ENCODE measurements around the gene KIAA1586. TPM values are rescaled to one million over a fixed set of nuclear protein-coding genes. Genes with fewer than 3 reads are reported as not detected.

The KIAA1586 gene
- total and polyA plus RNA-seq, 2 donors (not counting 3 experiments of a cell fraction or from before 2014, with no cell fraction given) = 1.7 to 14.0 TPM

DNA sequence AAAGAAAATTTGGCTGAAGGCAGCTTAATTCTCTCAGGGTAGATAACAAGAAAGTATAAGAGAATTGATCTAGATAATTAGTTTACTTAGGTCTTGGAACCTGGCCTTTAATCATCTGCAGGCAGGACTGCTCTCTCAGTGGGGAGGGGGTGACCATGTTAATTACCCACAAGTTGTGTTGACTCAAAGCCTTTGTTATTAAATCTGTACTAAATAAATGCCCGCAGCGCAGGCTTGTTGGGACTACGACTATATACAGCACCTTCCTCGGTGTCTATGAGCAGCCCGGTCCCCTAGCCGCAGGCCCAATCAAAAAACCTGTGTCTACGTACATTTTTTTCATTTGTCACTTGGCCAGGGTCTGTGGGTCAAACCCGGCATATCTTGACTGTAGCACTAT lies 27.9 kb downstream of the KIAA1586 start:
- H3K4me3 ChIP-seq (replicated peaks in 1 of 3; ENCODE audit: insufficient read depth in 1 of 3, low read depth in 1 of 3, low read length in 3 of 3) = no peak overlapping the region
- H3K4me1 ChIP-seq (ENCODE audit: control insufficient read depth, extremely low read depth, insufficient read depth, low read length) = no peaks in the 10 kb centered on the region
- H2AFZ ChIP-seq (ENCODE audit: low read depth, low read length) = no peak overlapping the region
- BruUV-seq (replicated peaks) = no TSS peak
- DNase-seq (ENCODE audit: low read depth, low spot score) (no peak), FAIRE-seq (no peak)
- intact Hi-C loops (cut with micrococcal nuclease) = no loop called here
- H3K4me2 ChIP-seq (ENCODE audit: insufficient read depth, low read length) = no peak overlapping the region
- H3K27ac ChIP-seq (ENCODE audit: insufficient read depth, low read depth, low read length) = no peak overlapping the region
- no peaks in the 10 kb centered on the region for H3K27me3 ChIP-seq (ENCODE audit: control insufficient read depth in 2 of 2, insufficient read depth in 2 of 2, low read length in 2 of 2)
- dilution Hi-C loops (cut with MboI; ENCODE audit: extremely low pct_ligation_motif_present, low sequenced_read_pairs) = no loop called here
- H4K20me1 ChIP-seq (replicated peaks; ENCODE audit: control insufficient read depth, extremely low read depth, insufficient read depth, low read length) = no peaks in the 10 kb centered on the region
- H3K9me3 ChIP-seq (replicated peaks; ENCODE audit: control insufficient read depth, insufficient read depth, low read length) = no peaks in the 10 kb centered on the region
- CTCF ChIA-PET = no interaction called here
- no peak for TF ChIP-seq POLR2A (IDR thresholded peaks at IDR 0.05; ENCODE audit: low read depth, low read length)
- no peak for TF ChIP-seq EZH2 (IDR thresholded peaks at IDR 0.05; ENCODE audit: borderline replicate concordance, low read depth, low read length, severe bottlenecking)
- no peak for TF ChIP-seq GATA2 (IDR thresholded peaks at IDR 0.05; ENCODE audit: insufficient read depth, insufficient read length, low read depth, low read length)
- TF ChIP-seq, protein P1, sequence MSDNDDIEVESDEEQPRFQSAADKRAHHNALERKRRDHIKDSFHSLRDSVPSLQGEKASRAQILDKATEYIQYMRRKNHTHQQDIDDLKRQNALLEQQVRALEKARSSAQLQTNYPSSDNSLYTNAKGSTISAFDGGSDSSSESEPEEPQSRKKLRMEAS (IDR thresholded peaks at IDR 0.05; ENCODE audit: insufficient read depth, insufficient read length) = no peak
- TF ChIP-seq, protein P2, sequence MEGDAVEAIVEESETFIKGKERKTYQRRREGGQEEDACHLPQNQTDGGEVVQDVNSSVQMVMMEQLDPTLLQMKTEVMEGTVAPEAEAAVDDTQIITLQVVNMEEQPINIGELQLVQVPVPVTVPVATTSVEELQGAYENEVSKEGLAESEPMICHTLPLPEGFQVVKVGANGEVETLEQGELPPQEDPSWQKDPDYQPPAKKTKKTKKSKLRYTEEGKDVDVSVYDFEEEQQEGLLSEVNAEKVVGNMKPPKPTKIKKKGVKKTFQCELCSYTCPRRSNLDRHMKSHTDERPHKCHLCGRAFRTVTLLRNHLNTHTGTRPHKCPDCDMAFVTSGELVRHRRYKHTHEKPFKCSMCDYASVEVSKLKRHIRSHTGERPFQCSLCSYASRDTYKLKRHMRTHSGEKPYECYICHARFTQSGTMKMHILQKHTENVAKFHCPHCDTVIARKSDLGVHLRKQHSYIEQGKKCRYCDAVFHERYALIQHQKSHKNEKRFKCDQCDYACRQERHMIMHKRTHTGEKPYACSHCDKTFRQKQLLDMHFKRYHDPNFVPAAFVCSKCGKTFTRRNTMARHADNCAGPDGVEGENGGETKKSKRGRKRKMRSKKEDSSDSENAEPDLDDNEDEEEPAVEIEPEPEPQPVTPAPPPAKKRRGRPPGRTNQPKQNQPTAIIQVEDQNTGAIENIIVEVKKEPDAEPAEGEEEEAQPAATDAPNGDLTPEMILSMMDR (IDR thresholded peaks at IDR 0.05; ENCODE audit: extremely low read depth in 1 of 2, insufficient read depth in 1 of 2, low read depth in 1 of 2, low read length in 2 of 2) = no peak
- TF ChIP-seq MYC (IDR thresholded peaks at IDR 0.05; ENCODE audit: low read depth, low read length) = no peak
- no peak for TF ChIP-seq FOS (IDR thresholded peaks at IDR 0.05; ENCODE audit: borderline replicate concordance, insufficient read depth, low read length)
- TF ChIP-seq JUN (IDR thresholded peaks at IDR 0.05; ENCODE audit: borderline replicate concordance, insufficient read depth, insufficient read length, low read depth) = no peak
- TF ChIP-seq POLR2AphosphoS5 (IDR thresholded peaks at IDR 0.05; ENCODE audit: insufficient read depth, low read depth, low read length) = no peak
- H3K9me1 ChIP-seq (replicated peaks; ENCODE audit: control insufficient read depth, extremely low read depth, insufficient read depth, low read length) = no peaks in the 10 kb centered on the region
- POLR2A ChIA-PET = no interaction called here
- H3K9ac ChIP-seq (replicated peaks; ENCODE audit: extremely low read depth, insufficient read depth, low read length) = no peak overlapping the region
- no peaks in the 10 kb centered on the region for H3K79me2 ChIP-seq (ENCODE audit: control insufficient read depth, insufficient read depth, low read length)
- H3K36me3 ChIP-seq (ENCODE audit: control insufficient read depth in 2 of 2, extremely low read depth in 1 of 2, insufficient read depth in 2 of 2, low read length in 2 of 2) = no peaks in the 10 kb centered on the region

All from endothelial cell of umbilical vein (primary cell).